HepG2 (cell line): ENCODE data around the gene DERL2. TPM values are rescaled to one million over a fixed set of nuclear protein-coding genes. Genes with fewer than 3 reads are reported as not detected.
A peak's percentile ranks its signal among the peaks of the same experiment; 100 is the strongest.

Experiments used
- ATAC-seq: fragments of 200-7000 bp; cut with Tn5 transposase; 3 replicates; pipeline ENCODE4 v1.9.1; 2020; ENCODE audit warnings: mild to moderate bottlenecking, moderate library complexity
- BruUV-seq: library from RNA; stranded (reverse); fragments of 400-500 nt; replicated peaks from 2 replicates; lab custom pipeline; 2021; lab: Mats Ljungman, UMichigan
- CTCF ChIA-PET: fragments of 300-600 bp; formaldehyde crosslinking; extraction: SDS; loops from one replicate; lab custom pipeline; 2021; ENCODE audit warnings: low total read pairs, inconsistent platforms, low intra/inter-chr PET ratio; lab: Yijun Ruan, JAX
- POLR2A ChIA-PET: fragments of 350-600 bp; sonication (Branson Sonifier 250); formaldehyde crosslinking; loops from one replicate; lab custom pipeline; 2020; ENCODE audit warnings: antibody characterized with exemption, inconsistent platforms; lab: Yijun Ruan, JAX
- DNase-seq: peaks from one replicate; pipeline ENCODE4 v3.0.0-alpha.2; 2015; ENCODE audit warnings: low spot score
- FAIRE-seq: peaks from 3 replicates; lab custom pipeline; 2011; peaks lifted over from hg19 to GRCh38; lab: Jason Lieb, UNC
- H2AFZ ChIP-seq: one replicate; pipeline ENCODE4 v1.6.1; 2011; ENCODE audit warnings: low read length, inconsistent platforms
- H3K27ac ChIP-seq: fragments of 300-600 bp; 3 replicates; pipeline ENCODE4 v1.8.0; 2011; ENCODE audit warnings: mixed run types, mild to moderate bottlenecking, mixed read lengths, low read length, inconsistent platforms; ENCODE audit not compliant: insufficient read depth; ENCODE audit errors: extremely low read length
- H3K27me3 ChIP-seq, 2 experiments: fragments of 200-600 bp in 1 of 2; 2 replicates in 1 of 2; 3 replicates in 1 of 2; pipeline versions ENCODE4 v1.6.0 to v1.8.0; 2011; ENCODE audit warnings: low read length in 2 of 2, mild to moderate bottlenecking in 2 of 2, moderate library complexity in 2 of 2, inconsistent platforms in 1 of 2; ENCODE audit not compliant: insufficient read depth in 2 of 2, control insufficient read depth in 1 of 2
- H3K36me3 ChIP-seq, 2 experiments: fragments of 200-600 bp in 1 of 2; replicated peaks in 1 of 2; 2 replicates in 1 of 2; 3 replicates in 1 of 2; pipeline versions ENCODE4 v1.5.1 to v1.8.0; 2011; ENCODE audit warnings: low read length in 2 of 2, inconsistent platforms in 1 of 2; ENCODE audit not compliant: insufficient read depth in 2 of 2, control insufficient read depth in 1 of 2
- H3K4me1 ChIP-seq: 2 replicates; pipeline ENCODE4 v1.5.1; 2012; ENCODE audit warnings: low read length, inconsistent platforms; ENCODE audit not compliant: insufficient read depth
- H3K4me2 ChIP-seq: 2 replicates; pipeline ENCODE4 v1.6.0; 2011; ENCODE audit warnings: low read depth, low read length, inconsistent platforms
- H3K4me3 ChIP-seq, 3 experiments: fragments of 200-600 bp in 1 of 3; sonication (generic), shearing (Covaris generic) in 1 of 3; replicated peaks in 1 of 3; 2 replicates each; pipeline ENCODE4 v1.5.1; 2011 to 2016; ENCODE audit warnings: low read length in 3 of 3, inconsistent platforms in 2 of 3, low read depth in 2 of 3, mild to moderate bottlenecking in 2 of 3, control low read depth in 1 of 3, mixed read lengths in 1 of 3; ENCODE audit not compliant: insufficient read depth in 1 of 3
- H3K79me2 ChIP-seq: one replicate; pipeline ENCODE4 v1.6.1; 2011; ENCODE audit warnings: low read length, inconsistent platforms; ENCODE audit not compliant: insufficient read depth
- H3K9ac ChIP-seq: 2 replicates; pipeline ENCODE4 v1.6.0; 2011; ENCODE audit warnings: mild to moderate bottlenecking, low read depth, low read length, inconsistent platforms; ENCODE audit not compliant: insufficient read depth
- H3K9me3 ChIP-seq: 2 replicates; pipeline ENCODE4 v1.5.1; 2012; ENCODE audit warnings: mild to moderate bottlenecking, low read length
- H4K20me1 ChIP-seq: 2 replicates; pipeline ENCODE4 v1.6.0; 2011; ENCODE audit warnings: inconsistent platforms, mild to moderate bottlenecking, low read length, moderate library complexity; ENCODE audit not compliant: insufficient read depth
- RBFOX2 ChIP-seq: fragments of 200-400 bp; formaldehyde crosslinking; IDR thresholded peaks from 2 replicates; pipeline ENCODE4 v1.6.1; 2017; ENCODE audit warnings: low read depth, mild to moderate bottlenecking, low read length
- WGBS: methylation state at CpG from one replicate; pipeline ENCODE4 v1.1.6; 2017; ENCODE audit warnings: low lambda C conversion rate; 5-methylcytosine and 5-hydroxymethylcytosine counted together
- in situ Hi-C: cut with HindIII; loops from 2 replicates; pipeline ENCODE4 v1.10.0; 2017; ENCODE audit warnings: low pct_unique_long_range_greater_than_20kb; ENCODE audit not compliant: extremely low pct_ligation_motif_present
- intact Hi-C: fragments of 100-400 bp; cut with micrococcal nuclease; formaldehyde crosslinking; loops from one replicate; pipeline ENCODE4 v1.10.0; 2022; ENCODE audit not compliant: unreplicated experiment
- polyA plus RNA-seq, 8 experiments: library from polyadenylated mRNA; depleted of rRNA in 3 of 8; stranded (reverse) in 7 of 8; unstranded in 1 of 8; fragments of >200 nt; fragmentation: Illumina TruSeq in 4 of 8; extraction: Trizol in 4 of 8; gene quantifications; 2 replicates each; pipeline versions ENCODE4 v1.2.1 to v1.2.3, GENCODE V29; 2011 to 2016; ENCODE audit warnings: low read depth in 4 of 8, missing spikeins in 1 of 8, mixed read lengths in 1 of 8; ENCODE audit not compliant: insufficient read depth in 1 of 8
- total RNA-seq, 5 experiments: library from RNA; depleted of rRNA; stranded (reverse); fragments of >200 nt; fragmentation: Illumina TruSeq; extraction: Trizol; gene quantifications; 2 replicates each; pipeline ENCODE4 v1.2.3, GENCODE V29; 2016; ENCODE audit warnings: low read depth in 1 of 5
- TF ChIP-seq, protein P1 (sequence below): sonication (generic); formaldehyde crosslinking; IDR thresholded peaks from 2 replicates; pipeline ENCODE4 v1.4.0; 2020; ENCODE audit warnings: missing genetic modification reagents
- TF ChIP-seq, protein P2 (sequence below): sonication (generic); formaldehyde crosslinking; IDR thresholded peaks from 2 replicates; pipeline ENCODE4 v1.4.0; 2020; ENCODE audit warnings: mild to moderate bottlenecking, missing genetic modification reagents

The DERL2 gene
- total and polyA plus RNA-seq, 2 of the 13 experiments (the other 11 are each of a cell fraction or from before 2014, with no cell fraction given): 59.3 to 65.2 TPM

- Histone ChIP-seq H3K9me3 (no peaks in the 10 kb centered on the region), H3K27me3 (no peaks in the 10 kb centered on the region; a peak in 1 of 5 replicates), H3K4me2 (peak overlapping the region; percentile 72), H3K4me1 (peaks cover 29% of the 10 kb centered on the region), H3K9ac (peak overlapping the region; percentile 94), H3K4me3 (peak overlapping the region; percentile 74 to 90 (median 84)), H3K36me3 (peaks cover 22 to 40% of the 10 kb centered on the region in 2 experiments), H2AFZ (no peak overlapping the region), H3K27ac (peak overlapping the region; percentile 84), H3K79me2 (peaks cover 42% of the 10 kb centered on the region), H4K20me1 (peaks cover 3% of the 10 kb centered on the region; the same call in 1 of the 2 replicates)
- CTCF ChIA-PET: interaction anchor here (1.2 kb wide), 1 partner anchor 18 kb away, joined by 3 read pairs; the partner anchor contains the start of gene NUP88
- ATAC-seq (no peak), DNase-seq (no peak), FAIRE-seq (no peak)
- BruUV-seq: no TSS peak
- intact Hi-C loops: loop anchor here (2.0 kb wide), 1 partner anchor 27 kb away; no protein-coding TSS in a partner anchor
- TF ChIP-seq, protein P1, sequence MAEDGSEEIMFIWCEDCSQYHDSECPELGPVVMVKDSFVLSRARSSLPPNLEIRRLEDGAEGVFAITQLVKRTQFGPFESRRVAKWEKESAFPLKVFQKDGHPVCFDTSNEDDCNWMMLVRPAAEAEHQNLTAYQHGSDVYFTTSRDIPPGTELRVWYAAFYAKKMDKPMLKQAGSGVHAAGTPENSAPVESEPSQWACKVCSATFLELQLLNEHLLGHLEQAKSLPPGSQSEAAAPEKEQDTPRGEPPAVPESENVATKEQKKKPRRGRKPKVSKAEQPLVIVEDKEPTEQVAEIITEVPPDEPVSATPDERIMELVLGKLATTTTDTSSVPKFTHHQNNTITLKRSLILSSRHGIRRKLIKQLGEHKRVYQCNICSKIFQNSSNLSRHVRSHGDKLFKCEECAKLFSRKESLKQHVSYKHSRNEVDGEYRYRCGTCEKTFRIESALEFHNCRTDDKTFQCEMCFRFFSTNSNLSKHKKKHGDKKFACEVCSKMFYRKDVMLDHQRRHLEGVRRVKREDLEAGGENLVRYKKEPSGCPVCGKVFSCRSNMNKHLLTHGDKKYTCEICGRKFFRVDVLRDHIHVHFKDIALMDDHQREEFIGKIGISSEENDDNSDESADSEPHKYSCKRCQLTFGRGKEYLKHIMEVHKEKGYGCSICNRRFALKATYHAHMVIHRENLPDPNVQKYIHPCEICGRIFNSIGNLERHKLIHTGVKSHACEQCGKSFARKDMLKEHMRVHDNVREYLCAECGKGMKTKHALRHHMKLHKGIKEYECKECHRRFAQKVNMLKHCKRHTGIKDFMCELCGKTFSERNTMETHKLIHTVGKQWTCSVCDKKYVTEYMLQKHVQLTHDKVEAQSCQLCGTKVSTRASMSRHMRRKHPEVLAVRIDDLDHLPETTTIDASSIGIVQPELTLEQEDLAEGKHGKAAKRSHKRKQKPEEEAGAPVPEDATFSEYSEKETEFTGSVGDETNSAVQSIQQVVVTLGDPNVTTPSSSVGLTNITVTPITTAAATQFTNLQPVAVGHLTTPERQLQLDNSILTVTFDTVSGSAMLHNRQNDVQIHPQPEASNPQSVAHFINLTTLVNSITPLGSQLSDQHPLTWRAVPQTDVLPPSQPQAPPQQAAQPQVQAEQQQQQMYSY (CRISPR knock-in tag): no peak
- peak; percentile 59 for TF ChIP-seq RBFOX2
- TF ChIP-seq, protein P2, sequence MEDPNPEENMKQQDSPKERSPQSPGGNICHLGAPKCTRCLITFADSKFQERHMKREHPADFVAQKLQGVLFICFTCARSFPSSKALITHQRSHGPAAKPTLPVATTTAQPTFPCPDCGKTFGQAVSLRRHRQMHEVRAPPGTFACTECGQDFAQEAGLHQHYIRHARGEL (CRISPR knock-in tag): no peak
- in situ Hi-C loops: no loop called here
- 12% methylated on average over 5 of the region's 5 CpGs for WGBS
- POLR2A ChIA-PET: interaction anchor here (1.7 kb wide), 1 partner anchor 27 kb away, joined by 15 read pairs; no protein-coding TSS in a partner anchor
Observed at GRCh38 chr17:5437721-5438317, 48.2 kb downstream of the DERL2 start.
